B cell (primary cell): Measurements from ENCODE around the gene PRTFDC1. TPM values are rescaled to one million over a fixed set of nuclear protein-coding genes. Genes with fewer than 3 reads are reported as not detected.

Experiments
- ATAC-seq: fragments of 200-7000 bp; cut with Tn5 transposase; one replicate; pipeline ENCODE4 v1.10.0; 2021; ENCODE audit warnings: low read depth, mild to moderate bottlenecking, moderate number of reproducible peaks, moderate library complexity
- CTCF ChIA-PET: fragments of 350-600 bp; sonication (Branson Sonifier 250); formaldehyde crosslinking; loops from one replicate; lab custom pipeline; 2021; ENCODE audit warnings: antibody characterized with exemption, inconsistent platforms; lab: Charles Lee
- POLR2A ChIA-PET: fragments of 350-600 bp; sonication (Branson Sonifier 250); formaldehyde crosslinking; loops from one replicate; lab custom pipeline; 2021; ENCODE audit warnings: antibody characterized with exemption; lab: Charles Lee
- DNase-seq: peaks from one replicate; pipeline ENCODE4 v3.0.0; 2013
- H2AFZ ChIP-seq: 2 replicates; pipeline ENCODE4 v1.6.1; 2012; ENCODE audit warnings: mild to moderate bottlenecking, low read depth, low read length; ENCODE audit not compliant: insufficient read depth, poor library complexity, severe bottlenecking
- H3K27ac ChIP-seq, 2 donors: 1 replicate in 1 of 2; 2 replicates in 1 of 2; pipeline ENCODE4 v1.5.1; 2012 to 2013; ENCODE audit warnings: low read length in 2 of 2, mild to moderate bottlenecking in 2 of 2, moderate library complexity in 1 of 2
- H3K27me3 ChIP-seq, 4 experiments: fragments of 200-600 bp in 1 of 4; sonication (generic) in 1 of 4; replicated peaks in 1 of 4; 1 replicate in 2 of 4; 2 replicates in 2 of 4; pipeline versions ENCODE4 v1.6.1 to v1.7.0; 2013 to 2016; ENCODE audit warnings: low read length in 3 of 4, mild to moderate bottlenecking in 2 of 4, mixed read lengths in 1 of 4, moderate library complexity in 1 of 4; ENCODE audit not compliant: insufficient read depth in 4 of 4, control insufficient read depth in 3 of 4; ENCODE audit errors: control extremely low read depth in 1 of 4
- H3K36me3 ChIP-seq, 2 experiments: replicated peaks in 1 of 2; 1 replicate in 1 of 2; 2 replicates in 1 of 2; pipeline versions ENCODE4 v1.6.1 to v1.7.1; 2013; ENCODE audit warnings: low read length in 1 of 2; ENCODE audit not compliant: insufficient read depth in 2 of 2, control insufficient read depth in 1 of 2; ENCODE audit errors: control extremely low read depth in 1 of 2, extremely low read depth in 1 of 2
- H3K4me1 ChIP-seq, 2 donors: fragments of 200-600 bp in 1 of 2; sonication (generic) in 1 of 2; 1 replicate in 1 of 2; 2 replicates in 1 of 2; pipeline versions ENCODE4 v1.5.1 to v1.6.1; 2013 to 2017; ENCODE audit warnings: low read length in 2 of 2; ENCODE audit not compliant: control insufficient read depth in 2 of 2, insufficient read depth in 2 of 2
- H3K4me2 ChIP-seq: replicated peaks from 2 replicates; pipeline ENCODE3; 2012; ENCODE audit warnings: mild to moderate bottlenecking, low read depth, low read length; ENCODE audit not compliant: poor library complexity, severe bottlenecking
- H3K4me3 ChIP-seq, 5 experiments: fragments of 200-600 bp in 1 of 5; sonication (generic) in 1 of 5; 1 replicate in 3 of 5; 2 replicates in 2 of 5; pipeline versions ENCODE4 v1.5.1 to v1.7.0; 2011 to 2016; ENCODE audit warnings: low read length in 4 of 5, mild to moderate bottlenecking in 4 of 5, low read depth in 2 of 5, control low read depth in 1 of 5, moderate library complexity in 1 of 5; ENCODE audit not compliant: insufficient read depth in 1 of 5; ENCODE audit errors: control extremely low read depth in 1 of 5, extremely low read depth in 1 of 5
- H3K79me2 ChIP-seq: fragments of 200-600 bp; sonication (generic); one replicate; pipeline ENCODE4 v1.6.0; 2016; ENCODE audit warnings: low read length; ENCODE audit not compliant: control insufficient read depth, insufficient read depth
- H3K9ac ChIP-seq: fragments of 200-600 bp; sonication (generic); 2 replicates; pipeline ENCODE4 v1.6.1; 2017; ENCODE audit warnings: mild to moderate bottlenecking, low read length, moderate library complexity
- H3K9me3 ChIP-seq, 3 donors: one replicate each; pipeline versions ENCODE4 v1.6.1 to v1.7.1; 2013; ENCODE audit warnings: low read length in 2 of 3; ENCODE audit not compliant: control insufficient read depth in 2 of 3, insufficient read depth in 1 of 3; ENCODE audit errors: control extremely low read depth in 1 of 3
- H4K20me1 ChIP-seq: 2 replicates; pipeline ENCODE4 v1.6.0; 2012; ENCODE audit warnings: mild to moderate bottlenecking, low read length; ENCODE audit not compliant: insufficient read depth, control insufficient read depth, poor library complexity, severe bottlenecking
- H3K27ac Mint-ChIP-seq: one replicate; pipeline ENCODE4 v1.8.0; 2021; ENCODE audit warnings: mixed read lengths
- H3K27me3 Mint-ChIP-seq: one replicate; pipeline ENCODE4 v1.8.0; 2021; ENCODE audit warnings: mixed read lengths
- H3K4me1 Mint-ChIP-seq: one replicate; pipeline ENCODE4 v1.8.0; 2021; ENCODE audit warnings: mixed read lengths
- H3K4me3 Mint-ChIP-seq: one replicate; pipeline ENCODE4 v1.8.0; 2021; ENCODE audit warnings: mixed read lengths
- H3K9me3 Mint-ChIP-seq: one replicate; pipeline ENCODE4 v1.8.0; 2022; ENCODE audit warnings: mixed read lengths; ENCODE audit not compliant: insufficient read depth
- CTCF ChIP-seq: fragments of 200-600 bp; IDR thresholded peaks from one replicate; pipeline ENCODE4 v1.8.0; 2022; ENCODE audit warnings: antibody characterized with exemption, mild to moderate bottlenecking
- EZH2 ChIP-seq: IDR thresholded peaks from 2 replicates; pipeline ENCODE4 v1.6.1; 2012; ENCODE audit warnings: borderline replicate concordance, low read depth, mild to moderate bottlenecking, moderate library complexity, low read length; ENCODE audit not compliant: insufficient read depth, poor library complexity, severe bottlenecking
- WGBS: methylation state at CpG from one replicate; pipeline ENCODE4 v1.1.5; 2013; ENCODE audit warnings: missing lambda C conversion rate; ENCODE audit not compliant: insufficient coverage; 5-methylcytosine and 5-hydroxymethylcytosine counted together
- intact Hi-C: fragments of 100-400 bp; cut with micrococcal nuclease; formaldehyde crosslinking; loops from one replicate; pipeline ENCODE4 v1.10.0; 2022
- polyA plus RNA-seq: library from polyadenylated mRNA; depleted of rRNA; stranded (reverse); fragments of >200 nt; gene quantifications from 2 replicates; pipeline ENCODE4 v1.2.3, GENCODE V29; 2012
- total RNA-seq, 2 donors: library from RNA; stranded (reverse); fragments of 120-200 nt in 1 of 2; gene quantifications; 1 replicate in 1 of 2; 2 replicates in 1 of 2; pipeline versions ENCODE4 v1.2.3 to v1.2.4, GENCODE V29; 2013 to 2022

The PRTFDC1 gene
- total and polyA plus RNA-seq, 2 donors (not counting 1 experiment from before 2014, with no cell fraction given): 0.63 TPM; not detected in 1

GRCh38 chr10:24898501-24898900 is 53.9 kb downstream of the PRTFDC1 start:
- no peak overlapping the region for H3K9ac ChIP-seq
- ChIA-PET CTCF (no interaction called here), POLR2A (no interaction called here)
- ATAC-seq (no peak), DNase-seq (no peak)
- Mint-ChIP-seq H3K9me3 (no peaks in the 10 kb centered on the region), H3K27me3 (no peaks in the 10 kb centered on the region), H3K4me3 (no peak overlapping the region), H3K4me1 (peaks cover 36% of the 10 kb centered on the region), H3K27ac (no peak overlapping the region)
- no peak overlapping the region for H2AFZ ChIP-seq
- H3K4me2 ChIP-seq: no peak overlapping the region
- no peaks in the 10 kb centered on the region for H3K27me3 ChIP-seq
- H4K20me1 ChIP-seq: no peaks in the 10 kb centered on the region
- no peaks in the 10 kb centered on the region for H3K9me3 ChIP-seq
- intact Hi-C loops: no loop called here
- no peak overlapping the region for H3K27ac ChIP-seq
- WGBS: 100% methylated on average over 1 of the region's 2 CpGs
- H3K4me1 ChIP-seq: peaks cover 32 to 39% of the 10 kb centered on the region in 2 donors
- no peaks in the 10 kb centered on the region for H3K79me2 ChIP-seq
- H3K4me3 ChIP-seq: no peak overlapping the region
- TF ChIP-seq EZH2 (no peak), CTCF (no peak)
- no peaks in the 10 kb centered on the region for H3K36me3 ChIP-seq

GRCh38 chr10:24897326-24897926 is 55.0 kb downstream of the PRTFDC1 start:
- ATAC-seq (no peak), DNase-seq (no peak)
- no peaks in the 10 kb centered on the region for H3K9me3 ChIP-seq
- H3K9ac ChIP-seq: no peak overlapping the region
- H3K36me3 ChIP-seq: no peaks in the 10 kb centered on the region
- ChIA-PET POLR2A (no interaction called here), CTCF (no interaction called here)
- intact Hi-C loops: no loop called here
- peaks cover 30 to 36% of the 10 kb centered on the region in 2 donors for H3K4me1 ChIP-seq
- TF ChIP-seq CTCF: no peak
- TF ChIP-seq EZH2: no peak
- no peaks in the 10 kb centered on the region for H4K20me1 ChIP-seq
- no peak overlapping the region for H3K27ac ChIP-seq
- H3K79me2 ChIP-seq: no peaks in the 10 kb centered on the region
- Mint-ChIP-seq H3K27me3 (no peaks in the 10 kb centered on the region), H3K4me1 (peaks cover 36% of the 10 kb centered on the region), H3K4me3 (no peak overlapping the region), H3K27ac (no peak overlapping the region), H3K9me3 (no peaks in the 10 kb centered on the region)
- 85% methylated on average over 3 of the region's 4 CpGs for WGBS
- no peak overlapping the region for H3K4me3 ChIP-seq
- no peak overlapping the region for H3K4me2 ChIP-seq
- H2AFZ ChIP-seq: no peak overlapping the region
- H3K27me3 ChIP-seq: no peaks in the 10 kb centered on the region
